Cardiac septum (tissue), 1 donor: Measurements from ENCODE around the gene OR2J2. TPM values are rescaled to one million over a fixed set of nuclear protein-coding genes. Genes with fewer than 3 reads are reported as not detected.
"Not testable (repeated sequence)": the region's sequence is repeated elsewhere in the genome, so short reads cannot be mapped to it uniquely, and the experiment has no call there.

Experiments
- DNase-seq: peaks from one replicate; pipeline ENCODE4 v3.0.0-alpha.2; 2020; ENCODE audit warnings: low spot score
- intact Hi-C: fragments of 100-400 bp; cut with DNase I; formaldehyde crosslinking; loops from one replicate; pipeline ENCODE4 v1.14.0; 2022
- long read RNA-seq: library from polyadenylated mRNA; unstranded; transcript quantifications from one replicate; pipeline ENCODE4 v2.0.0, GENCODE V29; 2021
- total RNA-seq: library from RNA; stranded (reverse); fragmentation: NEBNext Ultra II Directional; extraction: Animal tissue kit (Norgen Biotek cat#: 25700); gene quantifications from one replicate; pipeline ENCODE4 v1.2.1, GENCODE V29; 2021
- donor health status: DM: no; HTN: no; CAD: no.

OR2J2 gene
- total RNA-seq: not detected
- long read RNA-seq: 0 reads

DNA sequence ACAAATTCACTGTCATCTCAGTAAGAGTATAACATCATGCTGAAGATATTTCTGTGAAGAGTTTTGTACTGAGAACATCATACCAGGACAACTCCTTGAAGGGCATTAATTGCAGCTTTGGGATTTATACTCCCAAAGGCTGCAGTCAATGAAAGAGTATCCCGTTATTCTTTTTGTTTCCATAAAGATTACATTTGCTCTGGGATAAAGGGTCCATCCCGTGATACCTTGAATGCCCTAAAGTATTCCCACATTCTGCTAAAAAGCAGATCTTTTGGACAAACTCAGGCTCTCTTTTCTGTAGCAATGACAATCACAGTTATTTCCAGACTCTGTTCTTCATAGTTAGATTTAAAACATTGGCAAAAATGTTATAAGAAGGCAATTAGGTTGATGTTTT is at the start of gene OR2J2:
OR2J2 (plus strand) TSS at position 301 of the 400 bp plus-strand sequence. CDS start 2,729 bp downstream, outside the sequence.
- DNase-seq, intact Hi-C loops: not testable (repeated sequence)

DNA sequence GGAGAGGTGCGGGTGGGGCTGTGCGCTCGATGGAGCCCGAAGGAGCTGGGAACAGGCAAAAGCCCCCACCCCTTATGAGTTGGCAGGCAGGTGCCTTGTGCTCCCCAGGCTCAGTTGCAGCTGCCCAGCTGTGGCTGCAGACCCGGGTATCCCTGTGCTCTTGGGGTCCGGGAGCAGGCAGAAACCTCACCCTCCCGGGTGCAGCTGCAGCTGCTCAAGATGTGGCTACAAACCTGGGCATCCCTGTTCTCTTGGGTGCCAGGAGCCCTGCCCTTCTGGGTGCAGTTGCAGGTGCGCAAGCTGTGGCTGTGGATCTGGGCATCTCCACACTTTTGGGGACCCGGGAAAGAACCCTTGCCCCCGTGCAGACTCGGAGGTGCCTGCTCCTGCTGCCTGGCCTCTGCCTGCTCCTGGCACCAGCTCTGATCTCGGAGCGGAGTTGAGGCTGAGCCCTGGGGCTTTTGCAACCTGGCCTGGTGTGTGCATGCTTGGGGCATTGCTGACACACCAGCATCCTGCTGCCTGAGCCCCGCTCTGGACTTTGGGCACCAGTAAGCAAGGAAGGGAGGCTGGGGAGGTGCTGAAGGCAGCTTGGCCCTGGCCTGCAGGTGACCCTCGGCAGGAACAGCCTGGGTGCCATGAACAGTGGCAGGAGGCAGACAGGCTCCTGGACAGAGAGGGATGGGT is 41.2 kb upstream of the OR2J2 start:
- intact Hi-C loops: no loop called here
- no peak for DNase-seq

DNA sequence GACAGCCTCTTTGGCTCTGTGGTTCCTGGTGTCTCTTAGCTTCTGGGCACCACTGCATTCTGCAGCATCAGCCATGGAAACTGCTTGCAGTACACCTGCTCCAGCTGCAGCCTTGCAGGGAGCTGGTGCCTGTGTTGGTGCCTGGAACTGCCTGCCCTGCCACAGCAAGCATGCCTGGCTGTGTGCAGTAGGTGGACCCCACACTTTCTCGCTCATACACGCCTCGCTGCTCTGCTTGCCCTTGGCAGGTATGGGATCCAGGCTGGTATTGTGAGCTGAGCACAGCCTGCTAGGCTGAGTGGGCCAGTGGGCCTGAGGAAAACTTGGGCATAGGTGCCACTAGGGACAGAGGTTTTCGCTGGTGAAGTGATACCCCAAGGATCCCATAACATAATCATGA is 40.1 kb upstream of the OR2J2 start:
- intact Hi-C loops: no loop called here
- DNase-seq: no peak

DNA sequence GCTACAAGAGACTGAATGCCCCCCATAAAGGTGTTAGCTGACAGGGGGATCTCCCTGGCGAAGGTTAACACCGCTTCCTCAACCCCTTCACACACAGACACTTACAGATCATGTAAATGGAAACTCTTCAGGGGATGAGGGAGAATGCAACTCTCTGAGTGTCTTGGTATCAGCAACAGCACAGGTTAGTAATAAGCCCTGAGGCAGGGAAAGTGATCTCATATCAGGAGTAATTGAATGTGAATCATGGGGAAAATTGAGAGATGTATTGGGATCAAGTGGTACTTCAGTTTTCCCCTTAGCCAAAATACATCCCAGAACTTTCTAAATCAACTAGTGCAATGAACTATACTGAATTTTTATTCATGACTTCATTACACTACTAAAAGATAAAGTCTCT is 39.0 kb upstream of the OR2J2 start:
- no peak for DNase-seq
- intact Hi-C loops: no loop called here

DNA sequence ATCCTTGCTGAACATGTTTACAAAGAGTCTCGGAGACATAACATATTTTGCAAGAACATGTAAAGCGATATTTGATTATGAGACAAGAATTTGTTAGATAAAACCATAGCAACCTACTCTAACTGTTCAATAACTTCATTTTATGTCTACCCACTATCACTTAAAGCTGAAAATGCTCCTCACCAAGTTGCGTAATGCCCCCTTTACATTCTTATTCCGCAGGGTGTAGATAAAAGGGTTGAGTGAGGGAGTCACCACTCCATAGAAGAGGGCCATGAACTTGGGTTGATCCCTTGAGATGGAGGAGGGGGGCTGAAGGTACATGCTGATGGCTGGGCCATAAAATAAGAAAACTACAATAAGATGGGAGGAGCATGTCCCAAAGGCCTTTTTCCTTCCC is 33.0 kb upstream of the OR2J2 start:
- DNase-seq: no peak
- intact Hi-C loops: no loop called here

DNA sequence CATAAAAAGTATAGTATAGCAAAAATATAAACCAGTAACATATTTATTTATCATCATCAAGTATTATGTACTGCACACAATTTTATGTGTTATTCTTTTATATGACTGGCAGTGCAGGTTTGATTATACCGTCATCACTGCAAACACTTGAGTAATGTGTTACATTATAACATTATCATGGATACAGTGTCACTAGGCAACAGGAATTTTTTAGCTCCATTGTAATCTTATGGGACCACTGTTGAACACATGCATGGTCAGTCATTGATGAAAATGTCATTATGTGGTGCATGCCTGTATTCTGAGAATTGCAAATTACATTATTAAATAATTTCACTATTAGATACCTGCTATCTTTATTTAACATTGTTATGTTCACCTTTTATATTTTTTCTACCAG is 29.1 kb upstream of the OR2J2 start:
- no peak for DNase-seq
- intact Hi-C loops: no loop called here

DNA sequence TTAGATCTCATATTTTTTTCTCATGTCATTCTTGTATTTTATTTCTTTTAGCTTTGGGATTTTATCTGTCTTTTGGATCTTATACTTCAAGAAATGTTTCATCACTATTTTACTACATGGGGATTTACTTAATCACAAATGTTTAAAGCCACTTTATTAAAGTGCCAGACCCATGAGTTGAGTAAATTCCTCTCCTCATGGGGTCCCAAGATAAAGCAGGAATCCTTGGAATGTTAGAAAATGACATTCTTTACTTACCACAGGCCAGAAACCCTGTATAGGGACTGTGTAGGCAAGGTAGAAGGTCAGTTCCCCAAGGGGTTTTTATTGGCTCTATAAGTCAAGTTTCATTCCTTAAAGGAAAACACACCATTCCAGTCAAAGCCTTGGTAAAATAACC is 28.4 kb upstream of the OR2J2 start:
- intact Hi-C loops: no loop called here
- no peak for DNase-seq

DNA sequence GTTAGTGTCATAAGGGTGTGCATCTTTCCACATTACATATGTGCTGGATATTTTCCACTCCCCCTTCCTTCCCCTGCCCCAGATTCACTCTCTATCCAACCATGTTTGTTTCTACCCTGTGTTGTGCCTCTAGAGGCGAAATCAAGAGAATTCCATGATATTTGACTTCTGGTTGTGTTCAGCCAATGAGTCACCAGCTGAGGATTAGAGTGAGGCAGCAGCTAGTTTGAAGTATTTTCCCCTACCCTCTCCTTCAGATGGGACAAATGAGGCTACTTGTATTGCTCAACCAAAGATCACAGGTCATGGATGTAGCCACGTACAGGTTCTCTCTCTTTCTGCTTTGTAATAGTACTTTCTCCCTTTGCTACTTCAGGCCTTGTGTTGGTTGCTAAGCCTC is 24.5 kb upstream of the OR2J2 start:
- intact Hi-C loops: no loop called here

DNA sequence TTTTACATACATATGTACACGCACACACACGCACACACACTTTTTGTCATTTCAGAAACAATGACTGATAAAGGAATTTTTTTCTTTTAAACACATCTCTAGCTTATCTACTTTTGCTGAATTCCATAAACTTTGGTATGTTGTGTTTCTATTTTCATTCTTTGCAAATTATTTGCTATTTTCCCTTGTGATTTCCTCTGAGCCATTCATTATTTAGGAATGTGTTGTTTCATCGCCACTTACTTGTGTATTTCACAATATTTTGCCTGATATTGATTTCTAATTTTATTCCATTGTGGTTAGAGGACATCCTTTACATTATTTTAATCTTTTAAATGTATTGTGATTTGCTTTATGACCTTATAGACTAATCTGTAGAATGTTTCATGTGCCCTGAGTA is 23.6 kb upstream of the OR2J2 start:
- DNase-seq: no peak
- intact Hi-C loops: no loop called here

More for the DNA sequence above, 24.5 kb upstream of the OR2J2 start:
- no peak for DNase-seq

DNA sequence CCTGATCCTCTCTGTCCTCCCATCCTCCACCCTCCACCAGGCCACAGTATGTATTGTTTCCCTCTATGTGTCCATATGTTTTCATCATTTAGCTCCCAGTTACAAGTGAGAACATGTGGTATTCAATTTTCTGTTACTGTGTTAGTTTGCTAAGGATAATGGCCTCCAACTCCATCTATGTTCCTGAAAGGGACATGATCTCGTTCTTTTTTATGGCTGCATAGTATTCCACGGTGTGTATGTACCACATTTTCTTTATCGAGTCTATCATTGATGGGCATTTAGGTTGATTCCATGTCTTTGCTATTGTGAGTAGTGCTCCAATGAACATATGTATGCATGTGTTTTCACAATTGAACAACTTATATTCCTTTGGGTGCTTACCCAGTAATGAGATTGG is 21.3 kb upstream of the OR2J2 start:
- DNase-seq, intact Hi-C loops: not testable (repeated sequence)

DNA sequence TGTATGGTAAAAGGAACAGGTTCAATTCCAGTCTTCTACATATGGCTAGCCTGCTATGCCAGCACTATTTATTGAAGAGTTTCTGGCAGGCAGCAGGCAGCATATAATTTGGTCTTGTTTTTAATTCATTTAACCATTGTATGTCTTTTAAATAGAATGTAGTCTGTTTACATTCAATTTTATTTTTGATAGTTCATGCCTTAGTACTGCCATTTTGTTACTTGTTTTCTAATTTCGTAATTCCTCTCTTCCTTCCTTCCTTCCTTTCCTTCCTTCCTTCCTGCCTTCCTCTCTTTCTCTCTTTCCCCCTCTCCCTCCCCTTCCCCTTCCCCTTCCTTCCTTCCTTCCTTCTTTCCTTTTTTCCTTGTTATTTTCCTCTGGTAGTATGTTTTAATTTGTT is 17.6 kb upstream of the OR2J2 start:
- intact Hi-C loops: no loop called here
- no peak for DNase-seq

DNA sequence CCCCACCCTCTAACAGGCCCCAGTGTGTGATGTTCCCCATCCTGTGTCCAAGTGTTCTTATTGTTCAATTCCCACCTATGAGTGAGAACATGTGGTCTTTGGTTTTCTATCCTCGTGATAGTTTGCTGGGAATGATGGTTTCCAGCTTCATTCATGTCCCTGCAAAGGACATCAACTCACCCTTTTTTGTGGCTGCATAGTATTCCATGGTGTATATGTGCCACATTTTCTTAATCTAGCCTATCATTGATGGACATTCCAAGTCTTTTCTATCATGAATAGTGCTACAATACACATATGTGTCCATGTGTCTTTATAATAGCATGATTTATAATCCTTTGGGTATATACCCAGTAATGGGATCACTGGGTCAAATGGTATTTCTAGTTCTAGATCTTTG is 15.5 kb upstream of the OR2J2 start:
- DNase-seq, intact Hi-C loops: not testable (repeated sequence)

DNA sequence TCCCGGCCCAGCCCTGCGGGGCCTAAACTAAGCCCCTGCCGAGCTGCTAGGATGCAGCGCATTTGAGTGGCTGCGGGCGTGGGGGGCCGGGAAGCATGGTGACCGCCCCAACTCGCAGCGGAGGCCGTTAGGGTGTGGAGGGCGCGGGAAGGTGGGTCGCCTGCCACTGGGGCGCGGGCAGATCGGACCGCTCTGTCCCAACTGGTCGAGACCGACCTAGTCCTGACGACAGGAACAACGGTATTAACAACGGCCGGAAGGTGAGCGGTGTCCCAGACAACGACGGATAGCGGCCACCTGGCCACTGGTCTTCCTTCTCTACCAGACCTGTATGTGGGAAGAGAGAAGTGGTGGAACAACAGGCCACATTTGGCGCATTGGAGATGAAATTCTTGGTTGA is 10.8 kb upstream of the OR2J2 start:
- intact Hi-C loops, DNase-seq: not testable (repeated sequence)

DNA sequence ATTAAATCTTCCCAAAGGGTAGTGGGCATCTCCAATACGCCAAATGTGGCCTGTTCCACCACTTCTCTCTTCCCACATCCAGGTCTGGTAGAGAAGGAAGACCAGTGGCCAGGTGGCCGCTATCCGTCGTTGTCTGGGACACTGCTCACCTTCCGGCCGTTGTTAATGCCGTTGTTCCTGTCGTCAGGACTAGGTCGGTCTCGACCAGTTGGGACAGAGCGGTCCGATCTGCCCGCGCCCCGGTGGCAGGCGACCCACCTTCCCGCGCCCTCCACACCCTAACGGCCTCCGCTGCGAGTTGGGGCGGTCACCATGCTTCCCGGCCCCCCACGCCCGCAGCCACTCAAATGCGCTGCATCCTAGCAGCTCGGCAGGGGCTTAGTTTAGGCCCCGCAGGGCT is 5.1 kb upstream of the OR2J2 start:
- DNase-seq, intact Hi-C loops: not testable (repeated sequence)

DNA sequence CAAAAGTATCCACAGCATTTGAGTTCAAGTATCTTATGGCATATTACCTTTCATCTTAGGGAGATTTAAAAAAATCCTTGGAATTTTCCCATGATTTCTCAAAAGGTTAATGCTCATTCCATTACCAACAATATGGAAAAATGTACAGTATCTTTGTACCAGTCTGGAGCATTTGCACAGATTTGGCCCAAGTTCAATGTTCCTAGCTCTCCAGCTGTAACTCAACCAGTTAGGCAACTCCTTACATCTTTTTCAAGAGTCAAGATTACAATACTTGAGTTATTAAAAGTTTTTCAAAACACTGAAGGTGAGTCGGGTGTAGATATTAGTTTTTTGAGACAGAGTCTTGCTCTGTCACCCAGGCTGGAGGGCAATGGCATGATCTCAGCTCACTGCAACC is 1.0 kb downstream of the OR2J2 start:
- intact Hi-C loops: no loop called here
- DNase-seq: no peak

DNA sequence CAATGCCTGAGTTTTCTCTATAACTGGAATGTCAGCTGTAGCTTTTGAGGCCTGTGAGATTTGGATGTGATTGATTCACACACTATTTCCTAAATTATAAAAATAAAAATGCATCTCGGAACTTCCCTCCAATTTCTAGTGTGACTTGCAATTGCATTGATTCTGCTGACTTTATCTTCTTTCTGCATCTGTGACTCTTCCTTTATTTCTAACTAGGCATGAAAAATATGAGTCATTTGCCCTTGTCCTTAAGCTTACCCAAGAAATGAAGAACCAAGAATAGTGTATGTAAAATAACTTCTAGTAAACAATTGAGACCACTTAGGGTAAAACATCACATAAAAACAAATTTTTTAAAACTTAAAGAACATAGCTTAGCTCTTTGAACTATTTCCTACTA is 12.9 kb downstream of the OR2J2 start:
- intact Hi-C loops: no loop called here

DNA sequence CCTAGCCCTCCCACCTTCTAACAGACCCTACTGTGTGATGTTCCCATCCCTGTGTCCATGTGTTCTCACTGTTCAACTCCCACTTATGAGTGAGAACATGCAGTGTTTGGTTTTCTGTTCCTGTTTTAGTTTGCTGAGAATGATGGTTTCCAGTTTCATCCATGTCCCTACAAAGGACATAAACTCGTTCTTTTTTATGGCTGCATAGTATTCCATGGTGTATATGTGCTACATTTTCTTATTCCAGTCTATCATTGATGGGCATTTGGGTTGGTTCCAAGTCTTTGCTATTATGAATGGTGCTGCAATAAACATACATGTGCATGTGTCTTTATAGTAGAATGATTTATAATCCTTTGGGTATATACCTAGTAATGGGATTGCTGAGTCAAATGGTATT is 18.0 kb downstream of the OR2J2 start:
- intact Hi-C loops, DNase-seq: not testable (repeated sequence)

More for the DNA sequence above, 12.9 kb downstream of the OR2J2 start:
- no peak for DNase-seq

DNA sequence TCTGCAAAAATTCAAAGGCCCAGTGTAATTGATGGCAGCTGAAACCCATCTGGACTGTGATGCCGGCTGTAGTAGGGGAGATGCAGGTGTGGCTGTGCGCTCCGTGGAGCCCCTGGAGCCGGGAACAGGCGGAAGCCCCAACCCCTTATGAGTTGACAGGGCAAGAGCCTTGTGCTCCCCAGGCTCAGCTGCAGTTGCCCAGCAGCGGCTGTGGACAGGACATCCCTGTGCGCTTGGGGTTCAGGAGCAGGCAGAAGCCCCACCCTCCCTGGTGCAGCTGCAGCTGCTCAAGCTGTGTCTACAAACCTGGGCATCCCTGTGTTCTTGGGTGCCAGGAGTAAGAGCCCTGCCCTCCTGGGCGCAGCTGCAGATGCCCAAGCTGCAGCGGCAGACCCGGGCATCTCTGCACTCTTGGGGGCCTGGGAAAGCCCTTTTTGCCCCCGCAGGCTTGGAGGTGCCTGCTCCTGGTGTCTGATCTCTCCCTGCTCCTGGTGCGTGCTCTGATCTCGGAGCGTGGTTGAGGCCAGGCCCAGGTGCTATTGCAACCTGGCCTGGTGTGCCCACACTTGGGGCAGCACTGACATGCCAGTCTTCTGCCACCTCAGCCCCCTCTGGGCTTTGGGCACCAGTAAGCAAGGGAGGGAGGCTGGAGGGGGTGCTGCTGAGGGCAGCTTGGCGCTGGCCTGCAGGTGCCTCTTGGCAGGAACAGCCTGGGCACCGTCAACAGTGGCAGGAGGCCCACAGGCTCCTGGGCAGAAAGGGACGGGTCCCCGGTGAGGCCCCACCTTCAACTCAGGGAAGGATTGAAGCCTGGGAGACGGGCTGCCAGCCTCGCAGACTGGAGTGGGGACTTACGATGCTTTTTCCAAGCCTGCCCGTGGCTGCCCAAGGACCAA is 30.3 kb downstream of the OR2J2 start:
- intact Hi-C loops: no loop called here
- DNase-seq: no peak

DNA sequence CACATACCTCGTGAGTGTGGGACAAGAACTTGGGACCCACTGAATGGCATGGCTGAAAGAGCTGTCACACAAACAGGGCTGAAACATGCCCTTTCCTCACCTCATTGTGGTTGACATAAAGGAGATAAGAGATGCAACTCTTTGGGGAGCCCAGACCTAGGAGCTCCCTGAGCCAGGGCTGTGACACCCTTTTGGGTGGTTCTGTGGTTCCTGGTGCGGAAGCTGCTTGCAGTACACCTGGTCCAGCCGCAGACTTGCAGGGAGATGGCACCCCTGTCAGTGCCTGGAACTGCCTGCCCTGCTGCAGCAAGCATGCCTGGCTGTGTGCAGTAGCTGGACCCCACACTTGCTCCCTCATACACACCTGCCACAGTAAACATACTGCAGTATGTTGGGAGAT is 31.3 kb downstream of the OR2J2 start:
- intact Hi-C loops: no loop called here
- no peak for DNase-seq

DNA sequence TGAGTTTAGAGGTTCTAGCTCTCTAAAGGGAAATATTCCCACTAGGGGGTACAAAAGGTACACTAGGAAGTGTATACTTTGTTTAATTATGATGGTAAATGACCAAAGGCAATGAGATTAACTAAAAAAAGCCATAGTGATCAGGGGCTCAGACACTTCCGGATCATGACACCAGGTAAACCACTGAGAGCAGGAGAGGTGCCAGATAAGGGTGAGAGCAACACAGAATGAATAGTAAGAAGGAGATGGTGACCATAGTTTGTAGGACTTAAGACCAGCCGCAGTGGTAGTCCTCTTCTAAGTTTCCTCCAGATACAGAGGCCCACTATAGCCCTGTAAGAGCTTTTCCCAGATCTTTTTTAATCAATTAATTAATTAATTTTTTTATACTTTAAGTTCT is 40.8 kb downstream of the OR2J2 start:
- intact Hi-C loops: no loop called here
- DNase-seq: no peak

DNA sequence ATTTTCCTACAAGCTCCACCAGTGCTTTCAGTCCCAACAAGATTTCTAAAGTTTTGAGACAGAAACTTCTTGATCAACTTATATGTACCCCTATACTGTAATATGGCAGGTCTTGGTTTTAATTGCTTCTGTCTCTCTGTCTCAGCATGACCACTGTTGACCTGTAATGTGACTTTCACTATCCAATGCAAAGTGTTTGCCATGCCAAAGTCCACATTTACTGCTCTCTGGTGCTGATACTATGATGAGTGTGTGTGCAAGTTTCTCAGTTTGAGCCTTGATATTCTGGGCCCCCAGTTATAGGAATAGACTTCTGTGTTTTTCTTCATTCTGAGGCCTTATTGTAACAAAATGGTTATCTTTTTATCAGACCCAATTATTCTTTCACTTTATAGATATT is 45.8 kb downstream of the OR2J2 start:
- intact Hi-C loops: no loop called here

More for the DNA sequence above, 45.8 kb downstream of the OR2J2 start:
- DNase-seq: no peak
